ENCODE measurements around the gene XXYLT1. TPM values are rescaled to one million over a fixed set of nuclear protein-coding genes. Genes with fewer than 3 reads are reported as not detected.

Gene XXYLT1
- total and polyA plus RNA-seq, 2 of the 4 experiments (the other 2 are of a cell fraction): 14.7 to 18.1 TPM

- DNase-seq: peak; percentile 50
- H2BK5ac ChIP-seq (ENCODE audit: low read depth, low read length, poor library complexity, severe bottlenecking): no peak overlapping the region
- H2BK120ac ChIP-seq (ENCODE audit: low read depth, low read length): no peak overlapping the region
- no peaks in the 10 kb centered on the region; the same call in 1 of the 2 replicates for H3K4me1 ChIP-seq (ENCODE audit: control insufficient read depth, insufficient read depth, low read length)
- no peaks in the 10 kb centered on the region for H3K27me3 ChIP-seq (ENCODE audit: control insufficient read depth, insufficient read depth, low read length)
- H3K18ac ChIP-seq (ENCODE audit: low read depth, low read length): no peak overlapping the region
- peak overlapping the region in 1 of 2 experiments; percentile 45; a peak in 2 of 4 replicates for H4K8ac ChIP-seq (ENCODE audit: low read depth in 2 of 2, low read length in 2 of 2)
- no peak overlapping the region for H3K4ac ChIP-seq (ENCODE audit: low read depth, low read length)
- TF ChIP-seq CEBPB (IDR thresholded peaks at IDR 0.05; ENCODE audit: low read depth, low read length) (no peak), CTCF (conservative IDR thresholded peaks at IDR 0.05; ENCODE audit: low read depth, low read length) (no peak), USF2 (IDR thresholded peaks at IDR 0.05; ENCODE audit: low read depth, low read length) (no peak), RAD21 (IDR thresholded peaks at IDR 0.05; ENCODE audit: low read length) (no peak), BHLHE40 (IDR thresholded peaks at IDR 0.05; ENCODE audit: low read depth, low read length) (no peak), FOS (IDR thresholded peaks at IDR 0.05; ENCODE audit: low read depth, low read length) (no peak), RCOR1 (IDR thresholded peaks at IDR 0.05; ENCODE audit: insufficient replicate concordance, low read length) (no peak), MXI1 (IDR thresholded peaks at IDR 0.05; ENCODE audit: borderline replicate concordance, low read depth, low read length) (peak; percentile 49; the same call in 1 of the 2 replicates), ELK1 (IDR thresholded peaks at IDR 0.05; ENCODE audit: borderline replicate concordance, low read depth, low read length) (no peak), MAZ (IDR thresholded peaks at IDR 0.05; ENCODE audit: borderline replicate concordance, low read depth, low read length) (0 out of 2 replicates have a peak, but pooled peaks have one; percentile 3), CHD1 (IDR thresholded peaks at IDR 0.05; ENCODE audit: low read depth, low read length) (no peak)
- no peak overlapping the region for H3K4me3 ChIP-seq (ENCODE audit: insufficient read depth, low read depth, low read length)
- H3K23ac ChIP-seq (ENCODE audit: low read depth, low read length): no peak overlapping the region
- H2AK9ac ChIP-seq (replicated peaks; ENCODE audit: low read depth, low read length, poor library complexity): no peak overlapping the region
- no peaks in the 10 kb centered on the region for H4K20me1 ChIP-seq (ENCODE audit: insufficient read depth, low read length)
- no peaks in the 10 kb centered on the region for H3K36me3 ChIP-seq (ENCODE audit: control insufficient read depth, insufficient read depth, low read length)
- peak overlapping the region; percentile 30 for H4K5ac ChIP-seq (ENCODE audit: low read depth, low read length)
- ChIA-PET CTCF (interaction anchor here (1.7 kb wide), 1 partner anchor 11 kb away, joined by 4 read pairs; no protein-coding TSS in a partner anchor), POLR2A (ENCODE audit: unreplicated experiment) (no interaction called here)
- 0 out of 2 replicates have a peak overlapping the region, but pooled peaks have one; percentile 35 for H3K14ac ChIP-seq (replicated peaks; ENCODE audit: low read depth, low read length)
- H3K27ac ChIP-seq (ENCODE audit: insufficient read depth, low read length): peak overlapping the region; percentile 1; the same call in 1 of the 2 replicates
- H4K91ac ChIP-seq (ENCODE audit: insufficient read depth, low read depth, low read length): no peak overlapping the region
- H3K9me1 ChIP-seq (ENCODE audit: insufficient read depth, low read length): peaks cover 3% of the 10 kb centered on the region; the same call in 1 of the 2 replicates
- peak; percentile 80 for ATAC-seq (ENCODE audit: low read depth)
- in situ Hi-C loops (cut with MboI; ENCODE audit: low sequenced_read_pairs): no loop called here
- WGBS, 2 experiments (ENCODE audit: extremely low coverage in 2 of 2, insufficient read length in 1 of 2): 35% methylated on average over 2 of the region's 10 CpGs; no CpG with 5 or more reads in 1 of the 2 experiments
- H3K9me3 ChIP-seq (ENCODE audit: control insufficient read depth, insufficient read depth, low read length): no peaks in the 10 kb centered on the region
- peak overlapping the region; percentile 8; the same call in 1 of the 2 replicates for H2AK5ac ChIP-seq (ENCODE audit: low read depth, low read length)
- intact Hi-C loops (cut with micrococcal nuclease): no loop called here
- dilution Hi-C loops (cut with HindIII; ENCODE audit: low sequenced_read_pairs, unreplicated experiment): no loop called here
- no peak overlapping the region for H2BK20ac ChIP-seq (ENCODE audit: low read depth, low read length)
- H3K79me1 ChIP-seq (ENCODE audit: low read depth in 1 of 2, low read length in 2 of 2): peaks cover 16 to 22% of the 10 kb centered on the region in 2 experiments
- BruUV-seq (replicated peaks): no TSS peak
- no peak overlapping the region for H3K56ac ChIP-seq (ENCODE audit: extremely low read depth, insufficient read depth, low read length)
- H2AFZ ChIP-seq (replicated peaks; ENCODE audit: low read length, poor library complexity): peak overlapping the region; percentile 4
- H3K9ac ChIP-seq (ENCODE audit: low read depth, low read length): peak overlapping the region; percentile 21; the same call in 1 of the 2 replicates
- no peak overlapping the region for H3K4me2 ChIP-seq (ENCODE audit: low read depth, low read length)
- H2BK15ac ChIP-seq (ENCODE audit: low read depth, low read length): no peak overlapping the region
These were observed 32.3 kb downstream of the XXYLT1 start for GRCh38 chr3:195238586-195239118.

Data from IMR-90 (cell line).